IPS-11a (cell line): ENCODE measurements around the gene ITPK1.

Experiments used
- H3K4me3 ChIP-seq: one replicate; pipeline ENCODE4 v1.5.1; 2013; ENCODE audit warnings: low read depth, low read length, control low read depth

ITPK1 gene

GRCh38 chr14:92907316-92907911 is 208.3 kb downstream of the ITPK1 start:
- H3K4me3 ChIP-seq, result no peak overlapping the region

DNA sequence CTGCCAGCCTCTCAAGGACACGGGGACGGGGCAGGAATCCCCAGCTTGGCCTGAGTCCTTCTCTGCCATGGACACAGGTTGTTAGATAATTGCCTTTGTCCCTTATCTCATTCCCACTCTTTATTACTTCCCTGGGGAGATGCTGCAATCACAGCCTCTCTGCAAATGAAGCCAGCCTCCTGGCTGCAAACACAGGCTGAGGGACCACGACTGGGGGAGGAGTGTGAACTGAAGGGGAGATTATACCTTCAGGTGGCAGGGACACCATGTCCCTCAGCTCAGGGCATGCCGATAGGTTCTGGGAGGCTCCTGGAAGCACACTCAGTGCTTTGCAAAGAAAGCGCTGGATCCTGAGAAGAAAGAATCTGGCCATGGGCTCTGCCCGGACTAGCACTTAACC is 208.9 kb downstream of the ITPK1 start:
- H3K4me3 ChIP-seq, result no peak overlapping the region

GRCh38 chr14:92906420-92906819 is 209.3 kb downstream of the ITPK1 start:
- no peak overlapping the region for H3K4me3 ChIP-seq

DNA sequence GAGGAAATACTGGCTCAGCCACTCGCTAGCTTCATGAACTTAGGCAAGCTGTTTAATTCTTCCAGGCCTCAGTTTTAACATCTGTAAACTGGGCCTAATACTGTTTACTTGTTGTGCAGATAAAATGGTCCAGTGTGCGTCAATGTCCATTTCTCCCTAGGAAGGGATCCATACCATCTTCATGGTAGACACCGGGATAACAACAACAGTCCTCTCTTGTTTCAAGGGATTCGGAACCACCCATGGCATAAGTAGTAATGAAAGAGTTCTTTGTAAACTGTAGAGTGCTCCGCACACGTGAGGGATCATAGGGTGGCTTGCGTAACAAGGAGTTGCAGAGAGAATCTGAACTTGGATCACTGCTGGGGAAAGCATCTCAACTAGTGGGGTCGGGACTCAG is 210.1 kb downstream of the ITPK1 start:
- H3K4me3 ChIP-seq, result no peak overlapping the region

- H3K4me3 ChIP-seq, result no peak overlapping the region
Measured at GRCh38 chr14:92903359-92903758, 212.4 kb downstream of the ITPK1 start.

DNA sequence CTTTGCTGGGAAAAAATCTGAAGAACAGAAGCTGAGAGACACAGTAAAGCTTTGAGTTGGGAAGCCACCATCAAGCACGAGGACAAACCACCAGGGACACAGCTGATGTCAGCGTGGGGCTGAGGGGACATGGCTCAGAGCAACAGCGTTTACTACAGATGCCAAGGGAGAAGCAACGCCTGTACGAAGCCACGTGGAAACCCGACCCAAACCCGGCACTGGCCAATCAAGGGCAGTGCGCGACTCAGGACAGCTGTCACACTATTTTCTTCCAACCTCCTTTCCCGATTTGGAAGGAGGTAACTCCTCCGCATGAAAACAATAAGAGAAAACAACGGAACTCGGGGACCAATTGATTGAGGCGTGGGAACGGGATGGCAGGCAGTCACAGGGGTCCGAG is 213.0 kb downstream of the ITPK1 start:
- H3K4me3 ChIP-seq, result no peak overlapping the region

- H3K4me3 ChIP-seq, result no peak overlapping the region
Measured at GRCh38 chr14:92902191-92902590, 213.5 kb downstream of the ITPK1 start.

DNA sequence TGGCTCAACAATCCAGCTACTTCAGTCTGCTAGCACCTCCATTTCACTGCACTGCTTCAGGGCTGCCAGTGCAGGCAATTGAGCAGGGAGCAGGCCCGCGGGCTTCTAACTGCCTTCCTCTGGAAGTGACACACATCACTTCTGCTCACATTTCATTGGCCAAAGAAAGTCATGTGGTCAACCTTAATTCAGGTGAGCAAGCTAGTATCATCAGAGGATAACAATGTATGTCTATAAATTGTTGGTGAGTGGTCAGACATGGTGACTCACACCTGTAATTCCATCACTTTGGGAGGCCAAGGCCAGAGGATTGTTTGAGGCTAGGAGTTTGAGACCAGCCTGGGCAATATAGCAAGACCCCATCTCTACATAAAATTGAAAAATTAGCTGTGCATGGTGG is 215.1 kb downstream of the ITPK1 start:
- H3K4me3 ChIP-seq, result no peak overlapping the region

DNA sequence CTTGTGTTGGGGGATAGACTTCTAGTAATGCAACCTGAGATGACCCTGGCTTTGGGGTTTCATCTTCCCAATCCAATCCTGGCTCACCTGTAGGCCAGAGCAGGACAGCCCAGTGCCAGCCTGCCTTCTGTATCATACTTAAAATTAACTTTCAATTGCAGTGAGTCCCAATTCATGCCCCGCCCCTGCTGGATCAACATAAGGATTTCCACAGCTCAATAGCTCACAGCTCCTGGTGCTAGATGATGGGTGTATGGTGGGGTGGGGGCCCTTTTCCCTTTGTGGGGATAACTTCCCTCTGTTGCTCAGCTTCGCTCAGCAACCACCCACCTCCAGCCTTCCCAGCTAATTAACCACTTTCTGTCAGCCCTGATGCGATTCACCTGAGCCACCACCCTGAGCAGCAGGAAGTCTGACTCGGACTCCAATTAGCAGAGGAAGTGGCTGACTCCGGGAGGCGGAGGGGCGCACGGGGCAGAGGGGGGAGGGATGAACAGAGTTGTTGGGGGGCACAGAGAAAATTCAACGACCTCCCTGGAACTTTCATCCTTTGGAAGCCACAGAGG is 217.1 kb downstream of the ITPK1 start:
- no peak overlapping the region for H3K4me3 ChIP-seq

DNA sequence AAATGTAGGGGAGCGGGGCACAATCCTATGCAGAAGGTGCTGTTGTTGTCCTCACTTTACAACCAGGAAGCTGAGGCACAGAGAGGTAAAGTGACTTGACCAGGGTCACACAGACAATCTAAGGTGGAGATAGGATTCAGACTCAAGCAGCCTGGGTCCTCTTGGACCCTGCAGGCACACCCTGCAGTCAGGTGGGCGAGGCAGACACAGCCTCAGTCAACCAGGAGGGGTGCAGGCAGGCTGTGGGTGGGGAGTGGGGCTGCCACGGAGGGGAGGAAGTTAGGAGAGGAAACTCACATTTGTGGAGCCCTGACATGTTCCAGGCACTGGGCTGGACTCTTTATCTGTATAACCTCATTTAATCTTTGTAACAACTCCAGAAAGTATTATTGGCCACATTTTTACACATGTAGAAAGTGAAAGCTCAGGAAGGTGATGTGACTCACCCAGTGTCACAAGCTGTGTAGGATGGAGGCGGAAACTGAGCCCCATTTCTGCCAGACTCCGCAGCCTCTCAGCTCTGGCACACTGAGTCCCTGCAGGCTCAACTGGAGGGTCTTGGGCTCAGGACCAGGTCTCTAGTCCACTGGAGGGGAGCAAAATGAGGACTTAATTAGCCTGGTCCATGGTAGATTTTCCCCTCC is 217.7 kb downstream of the ITPK1 start:
- no peak overlapping the region for H3K4me3 ChIP-seq

- no peak overlapping the region for H3K4me3 ChIP-seq
Measured at GRCh38 chr14:92895352-92895878, 220.3 kb downstream of the ITPK1 start.

DNA sequence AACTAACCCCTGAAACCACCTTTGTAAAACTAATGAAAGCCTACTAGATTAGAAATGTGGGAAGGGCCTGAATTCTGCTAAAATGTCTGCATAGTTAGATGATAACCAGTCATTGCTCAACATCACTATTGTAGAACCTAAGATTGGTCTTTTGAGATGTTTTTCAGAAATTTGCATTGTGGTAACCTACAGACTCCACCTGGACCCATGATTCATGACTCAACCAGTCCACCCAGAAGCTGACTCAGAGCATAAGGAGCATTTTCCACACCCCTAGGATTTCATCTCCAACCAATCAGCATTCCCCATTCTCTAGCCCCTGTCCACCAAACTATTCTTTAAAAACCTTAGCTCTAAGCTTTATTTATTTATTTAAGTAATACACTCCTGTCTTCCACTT is 223.1 kb downstream of the ITPK1 start:
- H3K4me3 ChIP-seq, result no peak overlapping the region

DNA sequence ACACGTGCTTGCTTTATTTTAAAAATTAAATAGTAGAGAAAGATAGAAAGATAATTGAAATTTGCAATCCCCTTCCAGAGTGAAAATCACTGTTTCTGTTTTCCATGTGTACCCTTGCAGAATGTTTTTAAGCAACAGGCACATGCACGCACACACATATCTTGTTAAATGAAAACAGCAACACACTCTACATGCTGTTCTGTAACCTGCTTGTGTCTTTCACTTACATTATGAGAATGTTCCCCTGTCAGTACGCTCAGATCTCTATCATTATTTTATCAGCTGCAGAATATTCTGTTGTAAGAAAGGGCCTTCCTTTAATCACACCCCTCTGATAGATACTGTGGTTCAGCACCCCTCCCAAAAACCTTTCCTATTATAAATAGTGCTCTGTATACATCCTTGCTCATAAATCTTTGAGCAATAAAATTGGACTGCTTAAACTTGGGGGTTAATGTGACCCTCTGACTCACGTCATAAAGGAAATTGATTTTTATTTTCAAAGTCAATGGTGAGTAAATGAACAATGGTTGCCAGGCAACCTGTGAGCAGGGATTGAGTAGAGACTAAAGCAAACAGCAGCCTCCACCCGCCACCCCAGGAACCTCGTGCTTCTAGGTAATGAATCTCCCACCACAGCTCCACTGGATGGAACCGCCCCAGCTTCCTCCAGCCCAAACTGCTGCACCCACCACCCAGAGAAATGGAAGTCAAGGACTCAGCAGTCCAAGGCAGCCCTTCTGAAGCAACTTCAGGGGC is 224.7 kb downstream of the ITPK1 start:
- H3K4me3 ChIP-seq, result no peak overlapping the region

GRCh38 chr14:92888896-92889295 is 226.8 kb downstream of the ITPK1 start:
- H3K4me3 ChIP-seq, result no peak overlapping the region

DNA sequence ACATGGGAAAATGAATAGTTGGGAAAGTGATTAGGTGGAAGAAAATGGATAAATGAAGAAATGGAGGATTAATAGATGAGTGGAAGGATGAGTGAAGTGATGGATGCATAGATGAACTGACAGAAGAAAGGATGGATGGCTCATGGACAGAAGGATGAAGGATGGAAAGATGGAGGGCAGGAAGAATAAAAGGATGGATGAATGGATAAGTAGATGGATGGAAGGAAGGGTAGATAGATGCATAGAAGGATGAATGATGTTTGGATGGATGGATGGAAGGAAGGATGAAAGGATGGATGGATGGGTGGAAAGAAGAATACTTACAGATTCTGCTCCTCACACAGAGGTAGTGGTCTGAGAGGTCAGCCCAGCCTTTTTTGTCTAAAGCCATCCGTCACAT is 228.6 kb downstream of the ITPK1 start:
- H3K4me3 ChIP-seq, result no peak overlapping the region
